GM21723 (cell line): ENCODE data around the gene EXOC3L1.

Experiments used
- ATAC-seq: cut with Tn5 transposase; IDR thresholded peaks from one replicate; pipeline ENCODE4 v1.9.1; 2021; ENCODE audit warnings: mild to moderate bottlenecking, moderate library complexity; ENCODE audit not compliant: unreplicated experiment

Gene EXOC3L1

DNA sequence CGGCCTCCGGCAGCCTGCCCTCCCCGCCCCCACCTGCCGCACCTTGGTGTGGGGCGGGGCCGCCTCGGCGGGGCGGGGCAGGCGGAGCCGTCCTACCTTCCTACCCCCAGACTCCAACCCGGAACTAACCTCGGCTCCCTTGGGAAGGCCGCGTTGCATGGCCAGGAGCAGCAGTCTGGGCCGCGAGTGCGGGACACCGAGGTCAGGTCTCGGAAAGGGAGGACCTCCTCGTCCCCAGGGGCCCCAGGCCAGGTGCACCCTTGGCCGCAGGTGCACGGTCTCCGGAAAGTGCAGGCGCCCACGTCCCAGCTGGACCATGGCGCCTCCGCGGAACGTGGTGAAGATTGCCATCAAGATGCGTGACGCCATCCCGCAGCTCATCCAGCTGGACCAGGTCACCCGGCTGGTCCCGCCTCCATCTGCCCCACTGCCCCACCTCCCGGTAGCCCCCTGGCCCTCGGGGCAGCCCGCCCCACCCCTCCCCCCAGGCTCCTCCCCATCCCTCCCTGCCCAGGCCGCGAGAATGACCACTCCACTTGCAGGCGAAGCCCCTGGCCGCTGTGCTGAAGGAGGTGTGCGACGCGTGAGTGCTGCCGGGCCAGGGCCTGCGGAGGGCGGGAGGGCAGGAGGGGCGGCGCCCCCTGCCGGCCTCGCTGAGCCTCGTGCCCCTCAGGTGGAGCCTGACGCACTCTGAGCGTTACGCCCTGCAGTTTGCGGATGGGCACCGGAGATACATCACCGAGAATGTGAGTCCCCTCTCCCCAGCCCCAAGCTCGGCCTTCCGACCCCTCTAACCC, 9.3 kb upstream of the EXOC3L1 start, which contains the start of gene ELMO3:
TSS of gene ELMO3 (plus strand) at position 121 of the 797 bp plus-strand sequence. CDS start at position 317, 196 bp downstream.
- no peak for ATAC-seq

DNA sequence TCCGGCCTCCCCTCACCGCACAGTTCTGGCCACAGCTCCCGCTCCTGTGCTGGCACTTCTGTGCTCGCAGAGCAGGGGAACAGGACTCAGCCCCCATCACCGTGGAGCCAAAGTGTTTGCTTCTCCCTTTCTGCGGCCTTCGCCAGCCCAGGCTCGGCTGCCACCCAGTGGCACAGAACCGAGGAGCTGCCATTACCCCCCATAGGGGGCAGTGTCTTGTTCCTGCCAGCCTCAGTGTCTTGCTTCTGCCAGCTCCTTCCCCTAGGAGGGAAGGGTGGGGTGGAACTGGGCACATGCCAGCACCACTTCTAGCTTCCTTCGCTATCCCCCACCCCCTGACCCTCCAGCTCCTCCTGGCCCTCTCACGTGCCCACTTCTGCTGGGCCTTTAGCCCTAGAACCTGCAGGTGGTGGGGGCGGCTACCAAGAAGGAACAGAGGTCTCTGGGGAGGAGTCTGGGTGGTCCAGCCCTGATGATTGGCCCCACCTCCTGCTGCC, 8.3 kb upstream of the EXOC3L1 start:
- ATAC-seq = no peak

- no peak for ATAC-seq
These were observed 7.8 kb upstream of the EXOC3L1 start for GRCh38 chr16:67197704-67198103.

DNA sequence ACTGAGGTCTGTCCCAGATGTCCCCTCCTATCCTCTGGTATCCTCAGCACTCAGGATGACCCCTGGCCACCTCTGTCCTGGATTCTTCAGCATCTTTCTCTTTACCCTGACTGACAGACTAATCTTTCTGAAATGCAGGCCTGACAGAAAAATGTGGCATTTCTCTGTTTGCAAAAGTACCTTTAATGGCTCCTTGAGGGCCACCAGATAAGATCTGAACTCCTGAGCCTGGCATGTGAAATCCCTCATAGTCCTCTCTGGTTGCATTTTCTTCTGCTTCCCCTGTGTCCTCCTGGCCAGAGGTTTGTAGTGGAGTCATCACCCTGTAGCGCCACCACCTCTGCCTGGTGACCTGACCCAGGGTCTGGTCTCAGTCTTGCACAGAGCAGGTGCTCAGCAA, 6.9 kb upstream of the EXOC3L1 start:
- ATAC-seq = no peak

DNA sequence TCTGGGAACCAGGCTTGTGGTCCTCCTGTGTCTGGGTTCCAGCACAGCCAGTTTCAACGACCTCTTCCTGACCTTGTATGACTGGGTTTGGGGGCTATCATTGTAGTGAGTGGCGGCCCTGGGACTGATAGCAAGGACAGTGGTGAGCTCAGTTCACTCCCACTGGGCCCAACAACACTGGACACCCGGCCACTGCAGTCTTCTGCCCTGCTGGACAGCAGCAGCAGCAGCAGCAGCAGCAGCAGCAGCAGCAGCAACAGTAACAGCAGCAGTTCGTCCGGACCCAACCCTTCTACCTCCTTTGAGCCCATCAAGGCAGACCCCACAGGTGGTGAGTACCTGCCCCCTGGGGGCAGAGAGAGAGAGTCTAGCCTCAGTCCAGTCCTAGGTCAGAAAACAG, 5.7 kb upstream of the EXOC3L1 start:
- ATAC-seq = no peak

GRCh38 chr16:67194260-67194659, 4.3 kb upstream of the EXOC3L1 start:
- ATAC-seq = no peak

- ATAC-seq = no peak
These were observed 3.6 kb upstream of the EXOC3L1 start for GRCh38 chr16:67193536-67193935.

DNA sequence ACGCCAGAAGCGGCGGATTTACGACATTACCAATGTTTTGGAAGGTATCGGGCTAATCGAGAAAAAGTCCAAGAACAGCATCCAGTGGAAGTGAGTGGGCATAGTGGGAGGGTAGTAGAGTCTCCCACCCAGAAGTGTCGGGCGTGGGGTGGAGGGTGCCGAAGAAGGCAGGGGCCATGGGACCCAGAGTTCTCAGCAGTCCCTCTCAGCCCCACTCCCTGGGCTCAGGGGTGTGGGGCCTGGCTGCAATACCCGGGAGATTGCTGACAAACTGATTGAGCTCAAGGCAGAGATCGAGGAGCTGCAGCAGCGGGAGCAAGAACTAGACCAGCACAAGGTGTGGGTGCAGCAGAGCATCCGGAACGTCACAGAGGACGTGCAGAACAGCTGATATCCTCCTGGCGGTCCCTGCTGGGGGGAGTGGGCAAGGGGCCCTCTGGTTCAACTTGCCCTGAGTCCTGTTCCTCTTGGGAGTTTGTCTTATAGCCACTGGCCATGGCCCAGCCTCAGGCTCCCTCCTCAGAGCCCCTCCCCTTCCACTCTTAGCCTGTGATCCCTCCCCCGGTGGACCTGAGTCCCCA, 2.9 kb upstream of the EXOC3L1 start:
- peak; percentile 8 for ATAC-seq

DNA sequence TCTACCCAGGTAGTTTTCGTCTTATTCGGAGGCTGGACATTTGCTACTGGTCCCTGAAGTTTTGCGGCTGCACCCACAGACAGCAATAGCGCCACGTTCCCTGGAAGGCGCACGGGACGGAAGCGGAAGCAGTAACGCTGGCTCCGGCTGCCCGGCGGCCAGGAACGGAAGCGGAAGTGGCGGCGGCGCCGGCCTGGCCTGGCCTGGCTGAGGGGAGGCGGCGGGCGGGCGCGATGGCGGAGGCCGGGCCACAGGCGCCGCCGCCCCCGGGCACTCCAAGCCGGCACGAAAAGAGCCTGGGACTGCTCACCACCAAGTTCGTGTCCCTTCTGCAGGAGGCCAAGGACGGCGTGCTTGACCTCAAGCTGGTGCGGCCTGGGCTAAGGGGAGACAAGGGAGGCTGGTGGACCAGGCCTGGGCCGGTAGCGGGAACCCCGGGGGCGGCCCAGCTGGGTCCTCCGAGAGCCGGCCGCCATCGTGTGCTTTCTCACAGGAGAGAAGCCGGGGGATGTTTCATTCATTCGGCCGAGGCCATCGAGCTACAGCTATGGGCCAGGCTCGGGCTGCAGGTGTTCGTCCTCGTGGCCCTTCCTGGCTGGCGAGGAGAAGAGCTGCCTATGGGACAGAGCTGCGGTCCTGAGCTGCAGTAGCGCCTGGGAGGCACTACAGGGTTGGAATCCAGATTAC, 2.2 kb upstream of the EXOC3L1 start, which contains the start of gene E2F4:
TSS of gene E2F4 (plus strand) at position 161 of the 687 bp plus-strand sequence. CDS start at position 234, 73 bp downstream.
- peak; percentile 81 for ATAC-seq

- ATAC-seq = peak; percentile 5
These were observed 1.6 kb upstream of the EXOC3L1 start for GRCh38 chr16:67191411-67191994.

DNA sequence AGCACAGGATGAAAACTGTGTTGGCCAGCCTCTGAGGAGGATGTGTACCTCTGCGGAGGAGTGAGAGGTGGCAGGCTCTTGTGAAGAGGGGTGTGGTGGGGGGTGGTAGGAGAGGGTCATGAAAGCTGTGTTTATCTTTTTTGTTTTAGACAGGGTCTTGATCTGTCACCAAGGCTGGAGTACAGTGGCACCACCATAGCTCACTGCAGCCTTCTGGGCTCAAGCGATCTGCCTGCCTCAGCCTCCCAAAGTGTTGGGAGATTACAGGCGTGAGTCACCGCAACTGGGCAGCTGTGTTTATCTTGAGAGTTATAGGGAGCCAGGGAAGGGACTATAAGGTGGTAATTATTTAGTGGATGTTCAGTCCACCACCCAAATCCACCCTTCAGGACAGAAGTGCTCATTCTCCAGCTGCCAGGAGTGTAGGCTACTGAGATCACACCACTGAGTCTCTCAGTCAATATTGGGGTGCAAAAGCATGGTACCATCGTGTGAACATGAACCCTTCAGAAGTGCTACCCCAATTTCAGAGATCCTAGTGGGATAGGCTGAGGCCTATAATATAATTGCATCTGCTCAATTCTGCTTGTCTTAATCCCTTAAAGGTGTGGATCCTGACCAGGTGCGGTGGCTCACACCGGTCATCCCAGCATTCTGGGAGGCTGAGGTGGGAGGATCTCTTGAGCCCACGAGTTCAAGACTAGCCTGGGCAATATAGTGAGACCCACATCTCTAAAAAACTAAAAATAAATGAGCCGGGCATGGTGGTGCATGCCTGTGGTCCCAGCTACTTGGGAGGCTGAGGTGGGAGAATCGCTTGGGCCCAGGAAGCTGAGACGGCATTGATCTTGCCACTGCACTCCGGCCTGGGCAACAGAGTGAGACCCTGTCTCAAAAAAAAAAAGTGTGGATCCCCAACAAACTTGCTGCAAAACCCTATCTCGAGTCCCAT, 788 bp upstream of the EXOC3L1 start:
- ATAC-seq = no peak

DNA sequence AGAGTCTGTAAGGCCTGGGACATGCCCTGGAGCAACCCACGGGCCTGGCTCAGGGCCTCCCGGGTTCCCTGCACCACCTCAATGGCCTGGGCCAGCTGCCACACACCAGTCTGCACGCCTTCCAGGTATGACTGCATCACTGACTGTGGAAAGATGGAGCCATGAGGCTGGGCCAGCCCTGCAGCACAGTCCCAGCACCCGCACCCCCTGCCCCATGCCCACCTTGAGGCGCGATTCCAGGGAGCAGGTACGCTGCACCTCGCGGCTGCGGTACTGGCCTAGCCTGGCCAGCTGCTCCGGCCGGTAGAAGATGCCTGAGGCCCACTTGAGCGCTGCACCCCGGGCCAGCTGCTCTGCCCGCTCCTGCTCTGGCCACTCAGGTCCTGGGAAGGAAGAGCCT, 1.1 kb downstream of the EXOC3L1 start:
- ATAC-seq = no peak

DNA sequence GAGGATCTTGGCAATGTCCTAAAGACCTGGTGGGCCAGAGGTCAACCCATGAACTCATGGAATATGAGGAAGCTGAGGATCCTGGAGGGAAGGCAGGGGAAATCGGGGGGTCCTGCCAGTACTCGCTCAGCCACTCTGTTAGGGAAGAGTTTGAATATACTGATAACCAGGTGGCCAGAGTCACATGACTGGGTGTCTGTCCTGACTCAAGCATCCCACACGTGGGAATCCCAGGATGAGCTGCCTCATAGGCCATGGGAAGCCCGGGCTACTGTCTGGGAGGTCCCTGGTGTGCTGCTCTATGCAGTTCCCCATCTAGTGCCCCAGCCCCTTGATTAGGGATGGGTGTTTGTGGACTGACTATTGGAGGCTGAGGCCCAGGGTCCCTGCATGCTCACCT, 1.6 kb downstream of the EXOC3L1 start:
- no peak for ATAC-seq

DNA sequence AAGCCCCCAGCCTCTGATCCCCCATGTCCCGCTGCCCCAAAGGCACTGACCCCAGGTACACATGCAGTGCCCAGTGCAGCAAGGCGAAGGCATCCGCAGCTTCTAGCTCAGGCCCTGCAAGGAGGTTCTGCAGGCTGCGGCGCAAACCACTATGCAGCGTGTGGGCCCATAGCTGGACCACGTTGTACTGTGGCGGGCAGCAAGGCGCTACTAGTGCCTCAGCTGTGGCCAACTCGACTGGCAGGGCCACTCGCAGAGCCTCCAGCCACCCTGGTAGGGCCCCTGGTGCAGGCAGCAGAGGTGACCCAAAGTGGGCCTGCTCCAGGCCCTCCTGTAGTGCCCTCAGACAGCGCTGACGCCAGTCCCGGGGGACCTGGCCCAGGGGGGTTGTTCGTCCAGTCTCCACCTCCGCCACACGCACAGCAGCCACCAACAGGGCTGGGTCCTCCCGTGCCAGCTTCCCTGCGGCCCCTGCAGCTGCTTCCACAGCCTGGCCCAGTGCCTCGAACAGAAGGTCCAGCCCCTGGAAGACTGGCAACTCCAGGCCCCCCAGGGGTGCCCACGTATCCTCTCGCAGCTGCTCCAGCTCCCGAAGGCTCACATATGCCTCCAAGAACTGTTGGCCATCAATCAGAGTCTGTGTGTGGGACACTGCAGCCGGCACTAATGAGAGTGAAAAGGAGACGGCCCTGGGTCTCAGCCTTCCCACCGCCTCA, 2.6 kb downstream of the EXOC3L1 start:
- no peak for ATAC-seq

- ATAC-seq = no peak
These were observed 3.4 kb downstream of the EXOC3L1 start for GRCh38 chr16:67186550-67186950.

- ATAC-seq = no peak
These were observed 4.2 kb downstream of the EXOC3L1 start for GRCh38 chr16:67185651-67186134.

- peak; percentile 31 for ATAC-seq
These were observed 4.8 kb downstream of the EXOC3L1 start for GRCh38 chr16:67184995-67185650.

DNA sequence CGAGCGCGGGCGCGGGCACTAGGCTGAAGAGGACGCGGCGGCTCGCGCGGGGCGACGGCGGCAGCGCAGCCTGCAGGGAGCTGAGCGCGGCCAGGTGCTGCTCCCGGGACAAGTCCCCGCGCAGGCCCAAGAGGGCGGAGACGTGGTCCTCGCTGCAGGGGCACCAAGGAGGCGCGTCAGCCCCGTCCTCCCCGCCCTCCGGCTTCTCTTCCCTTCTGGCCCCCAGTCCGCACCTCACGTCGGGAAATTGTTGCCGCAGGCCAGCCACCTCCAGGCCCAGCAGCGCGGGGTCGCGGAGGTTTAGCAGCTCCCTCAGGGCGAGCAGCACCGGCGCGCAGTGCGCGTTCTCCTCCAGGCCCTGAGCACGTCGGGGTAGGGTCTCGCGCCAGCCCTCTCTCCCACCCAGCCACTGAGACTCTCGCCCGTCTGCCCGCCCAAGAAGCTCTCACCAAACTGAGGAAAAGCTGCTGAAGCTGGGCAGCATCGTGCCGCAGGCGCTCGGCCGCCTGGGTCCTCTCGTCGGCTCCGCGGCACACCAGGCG, 5.4 kb downstream of the EXOC3L1 start:
- ATAC-seq = peak; percentile 13
